Measurements from ENCODE around the gene IL12RB1. TPM values are rescaled to one million over a fixed set of nuclear protein-coding genes. Genes with fewer than 3 reads are reported as not detected.
A peak's percentile ranks its signal among the peaks of the same experiment; 100 is the strongest.

Gene IL12RB1
- total RNA-seq, 1 donor from 2014 or later: not detected

DNA sequence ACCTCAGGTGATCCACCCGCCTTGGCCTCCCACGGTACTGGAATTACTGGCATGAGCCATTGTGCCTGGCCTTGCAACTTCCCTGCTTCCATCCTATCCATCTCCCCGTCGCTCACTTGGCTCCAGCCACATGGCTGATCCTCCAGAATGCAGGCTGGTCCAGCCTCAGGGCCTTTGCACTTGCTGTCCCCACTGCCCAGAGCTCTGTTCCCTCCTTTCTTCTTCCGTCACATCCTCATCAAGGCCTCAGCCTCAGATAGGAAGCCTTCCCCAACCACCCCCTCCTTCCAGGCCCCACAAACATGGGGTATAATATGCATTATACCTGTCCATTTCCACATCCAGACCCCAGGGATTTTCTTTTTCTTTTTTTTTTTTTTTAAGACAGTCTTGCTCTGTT lies 27.1 kb upstream of the IL12RB1 start:
- Mint-ChIP-seq H3K36me3 (ENCODE audit: unreplicated experiment) (no peaks in the 10 kb centered on the region), H3K27me3 (ENCODE audit: unreplicated experiment) (peaks cover 6% of the 10 kb centered on the region)
- TF ChIP-seq, protein P1, sequence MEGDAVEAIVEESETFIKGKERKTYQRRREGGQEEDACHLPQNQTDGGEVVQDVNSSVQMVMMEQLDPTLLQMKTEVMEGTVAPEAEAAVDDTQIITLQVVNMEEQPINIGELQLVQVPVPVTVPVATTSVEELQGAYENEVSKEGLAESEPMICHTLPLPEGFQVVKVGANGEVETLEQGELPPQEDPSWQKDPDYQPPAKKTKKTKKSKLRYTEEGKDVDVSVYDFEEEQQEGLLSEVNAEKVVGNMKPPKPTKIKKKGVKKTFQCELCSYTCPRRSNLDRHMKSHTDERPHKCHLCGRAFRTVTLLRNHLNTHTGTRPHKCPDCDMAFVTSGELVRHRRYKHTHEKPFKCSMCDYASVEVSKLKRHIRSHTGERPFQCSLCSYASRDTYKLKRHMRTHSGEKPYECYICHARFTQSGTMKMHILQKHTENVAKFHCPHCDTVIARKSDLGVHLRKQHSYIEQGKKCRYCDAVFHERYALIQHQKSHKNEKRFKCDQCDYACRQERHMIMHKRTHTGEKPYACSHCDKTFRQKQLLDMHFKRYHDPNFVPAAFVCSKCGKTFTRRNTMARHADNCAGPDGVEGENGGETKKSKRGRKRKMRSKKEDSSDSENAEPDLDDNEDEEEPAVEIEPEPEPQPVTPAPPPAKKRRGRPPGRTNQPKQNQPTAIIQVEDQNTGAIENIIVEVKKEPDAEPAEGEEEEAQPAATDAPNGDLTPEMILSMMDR (IDR thresholded peaks at IDR 0.05; ENCODE audit: partially characterized antibody, unreplicated experiment): no peak

DNA sequence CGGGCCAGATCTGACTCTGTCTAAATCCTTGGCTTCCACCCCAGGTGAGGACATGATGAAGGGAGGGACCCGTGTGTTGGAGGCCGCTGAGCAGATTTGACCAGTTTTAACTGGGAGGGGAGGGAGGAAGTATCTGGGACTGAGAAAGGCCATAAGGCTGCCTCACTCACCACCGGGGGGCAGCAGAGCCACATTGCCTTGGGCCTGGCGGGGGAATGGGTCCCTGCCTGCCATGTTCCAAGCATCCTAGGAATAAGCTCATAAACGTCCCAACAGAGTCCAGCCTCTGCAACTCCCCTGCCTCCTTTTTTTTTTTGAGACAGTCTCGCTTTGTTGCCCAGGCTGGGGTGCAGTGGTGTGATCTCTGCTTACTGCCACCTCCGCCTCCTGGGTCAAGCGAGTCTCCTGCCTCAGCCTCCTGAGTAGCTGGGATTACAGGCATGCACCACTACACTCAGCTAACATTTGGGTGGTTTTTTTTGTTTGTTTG lies 26.3 kb upstream of the IL12RB1 start:
- Mint-ChIP-seq H3K27me3 (ENCODE audit: unreplicated experiment) (peaks cover 8% of the 10 kb centered on the region), H3K9me3 (ENCODE audit: unreplicated experiment) (peaks cover 11% of the 10 kb centered on the region), H3K36me3 (ENCODE audit: unreplicated experiment) (no peaks in the 10 kb centered on the region), H3K4me1 (ENCODE audit: low read depth, unreplicated experiment) (peaks cover 10% of the 10 kb centered on the region), H3K27ac (ENCODE audit: unreplicated experiment) (peak overlapping the region; percentile 48), H3K4me3 (ENCODE audit: unreplicated experiment) (no peak overlapping the region)
- TF ChIP-seq, protein P1 (IDR thresholded peaks at IDR 0.05; ENCODE audit: partially characterized antibody, unreplicated experiment): peak; percentile 77
- DNase-seq: peak; percentile 95

More for the DNA sequence above, 27.1 kb upstream of the IL12RB1 start:
- H3K4me3 Mint-ChIP-seq (ENCODE audit: unreplicated experiment): no peak overlapping the region
- H3K9me3 Mint-ChIP-seq (ENCODE audit: unreplicated experiment): peaks cover 7% of the 10 kb centered on the region
- H3K4me1 Mint-ChIP-seq (ENCODE audit: low read depth, unreplicated experiment): peaks cover 7% of the 10 kb centered on the region
- no peak overlapping the region for H3K27ac Mint-ChIP-seq (ENCODE audit: unreplicated experiment)
- no peak for DNase-seq

DNA sequence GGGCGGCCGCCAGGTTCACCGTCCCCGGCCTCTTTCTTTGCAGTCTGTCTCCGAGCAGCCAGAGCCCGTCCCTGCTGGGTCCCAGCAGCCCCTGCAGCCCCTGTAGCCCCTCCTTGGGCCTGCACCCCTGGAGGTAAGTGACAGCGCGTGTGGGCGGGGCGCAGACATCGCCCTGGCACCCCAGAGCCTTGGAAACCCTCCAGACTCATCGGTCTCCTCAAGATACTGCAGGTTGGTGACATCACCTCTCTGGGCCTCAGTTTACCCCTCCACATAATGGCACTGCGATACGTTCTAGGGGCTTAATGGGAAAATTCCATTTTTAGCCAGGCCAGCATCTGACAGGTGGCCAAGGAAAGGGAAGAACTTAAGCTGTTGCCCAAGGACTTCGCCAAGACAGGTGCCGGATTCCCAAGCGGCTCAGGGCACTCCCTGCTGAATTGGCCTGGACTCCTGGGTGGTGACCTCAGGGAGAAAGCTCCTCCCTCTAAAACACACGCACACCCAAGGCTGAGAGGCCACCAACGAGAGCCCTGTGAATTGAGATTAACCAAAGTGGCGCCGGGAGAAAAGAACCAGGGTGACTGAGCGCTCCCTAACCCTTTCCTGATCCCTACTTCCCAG lies 24.0 kb upstream of the IL12RB1 start:
- Mint-ChIP-seq H3K27me3 (ENCODE audit: unreplicated experiment) (peaks cover 5% of the 10 kb centered on the region), H3K4me1 (ENCODE audit: low read depth, unreplicated experiment) (peaks cover 6% of the 10 kb centered on the region), H3K27ac (ENCODE audit: unreplicated experiment) (no peak overlapping the region), H3K4me3 (ENCODE audit: unreplicated experiment) (peak overlapping the region; percentile 49), H3K9me3 (ENCODE audit: unreplicated experiment) (peaks cover 8% of the 10 kb centered on the region), H3K36me3 (ENCODE audit: unreplicated experiment) (no peaks in the 10 kb centered on the region)
- TF ChIP-seq, protein P1 (IDR thresholded peaks at IDR 0.05; ENCODE audit: partially characterized antibody, unreplicated experiment): no peak
- DNase-seq: no peak

DNA sequence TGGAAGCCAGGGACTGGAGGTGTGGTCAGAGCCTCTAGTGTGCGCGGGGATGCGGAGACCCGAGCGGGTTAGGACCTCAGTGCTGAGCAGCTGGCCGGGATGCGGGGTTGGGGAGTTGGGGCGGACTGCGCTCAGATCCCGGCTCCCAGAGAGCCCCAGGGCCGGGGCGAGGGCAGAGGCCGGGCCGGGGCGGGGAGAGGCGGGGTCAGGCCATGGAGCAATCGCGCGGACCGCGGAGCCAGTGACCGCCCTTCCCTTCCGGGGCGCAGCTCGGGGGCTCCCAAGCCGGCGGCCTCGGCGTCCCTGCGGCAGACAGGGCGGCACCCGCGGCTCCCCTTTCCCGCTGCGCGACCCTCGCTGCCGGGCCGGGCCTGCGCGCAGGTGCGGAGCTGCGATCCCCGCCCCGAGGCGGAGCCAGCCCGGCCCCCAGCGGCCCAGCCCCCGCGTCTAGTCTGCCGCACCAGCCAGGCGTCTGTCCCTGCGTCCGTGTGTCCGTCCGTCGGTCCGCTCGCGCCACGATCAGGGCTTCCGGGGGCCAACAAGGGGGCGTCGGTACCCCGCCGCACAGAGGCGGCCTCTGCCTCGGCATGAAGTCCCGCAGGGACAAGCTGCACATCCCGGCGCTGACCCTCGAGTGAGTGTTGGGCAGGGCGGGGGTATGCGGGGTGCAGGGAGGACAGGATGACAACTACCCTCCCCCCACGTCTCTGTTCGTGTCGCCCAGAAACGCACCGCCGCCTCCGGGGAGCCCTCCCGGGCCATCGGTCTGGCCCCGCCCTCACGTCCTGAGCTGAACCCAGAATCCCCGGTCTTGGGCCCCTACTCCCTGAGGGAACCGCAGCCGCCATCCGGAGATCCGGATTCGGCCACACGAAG lies 23.2 kb upstream of the IL12RB1 start:
- Mint-ChIP-seq H3K4me1 (ENCODE audit: low read depth, unreplicated experiment) (peaks cover 6% of the 10 kb centered on the region), H3K36me3 (ENCODE audit: unreplicated experiment) (no peaks in the 10 kb centered on the region), H3K9me3 (ENCODE audit: unreplicated experiment) (peaks cover 8% of the 10 kb centered on the region), H3K27me3 (ENCODE audit: unreplicated experiment) (peaks cover 5% of the 10 kb centered on the region), H3K4me3 (ENCODE audit: unreplicated experiment) (peak overlapping the region; percentile 76), H3K27ac (ENCODE audit: unreplicated experiment) (no peak overlapping the region)
- peak; percentile 67 for DNase-seq
- TF ChIP-seq, protein P1 (IDR thresholded peaks at IDR 0.05; ENCODE audit: partially characterized antibody, unreplicated experiment): no peak

Measured in glutamatergic neuron (in vitro differentiated cells).